Mesothelial cell of epicardium (in vitro differentiated cells): ENCODE results near the gene PIM3. TPM values are rescaled to one million over a fixed set of nuclear protein-coding genes. Genes with fewer than 3 reads are reported as not detected.
A peak's percentile ranks its signal among the peaks of the same experiment; 100 is the strongest.

Source experiments
- DNase-seq, 2 experiments: peaks; one replicate each; pipeline ENCODE4 v3.0.0; 2021; ENCODE audit warnings: low spot score in 2 of 2; ENCODE audit not compliant: unreplicated experiment in 2 of 2
- H3K27ac Mint-ChIP-seq: 2 replicates; pipeline ENCODE4 v1.8.0; 2021; ENCODE audit warnings: mixed read lengths
- H3K27me3 Mint-ChIP-seq: 2 replicates; pipeline ENCODE4 v1.8.0; 2021; ENCODE audit warnings: low read depth, mixed read lengths
- H3K36me3 Mint-ChIP-seq: 2 replicates; pipeline ENCODE4 v1.8.0; 2021; ENCODE audit warnings: mixed read lengths
- H3K4me1 Mint-ChIP-seq: 2 replicates; pipeline ENCODE4 v1.8.0; 2021; ENCODE audit warnings: mixed read lengths
- H3K4me3 Mint-ChIP-seq: 2 replicates; pipeline ENCODE4 v1.8.0; 2021; ENCODE audit warnings: mild to moderate bottlenecking, moderate library complexity, mixed read lengths
- H3K9me3 Mint-ChIP-seq: 2 replicates; pipeline ENCODE4 v1.8.0; 2021; ENCODE audit warnings: mixed read lengths
- total RNA-seq: library from RNA; stranded (reverse); gene quantifications from 3 replicates; pipeline ENCODE4 v1.2.1, GENCODE V29; 2021
- TF ChIP-seq, protein P1 (sequence below): fragments of 200-600 bp; sonication (generic); IDR thresholded peaks from one replicate; pipeline ENCODE4 v1.5.0; 2021; ENCODE audit warnings: antibody characterized with exemption; ENCODE audit not compliant: unreplicated experiment

Gene PIM3
- total RNA-seq, 1 donor from 2014 or later, result 59.8 TPM

DNA sequence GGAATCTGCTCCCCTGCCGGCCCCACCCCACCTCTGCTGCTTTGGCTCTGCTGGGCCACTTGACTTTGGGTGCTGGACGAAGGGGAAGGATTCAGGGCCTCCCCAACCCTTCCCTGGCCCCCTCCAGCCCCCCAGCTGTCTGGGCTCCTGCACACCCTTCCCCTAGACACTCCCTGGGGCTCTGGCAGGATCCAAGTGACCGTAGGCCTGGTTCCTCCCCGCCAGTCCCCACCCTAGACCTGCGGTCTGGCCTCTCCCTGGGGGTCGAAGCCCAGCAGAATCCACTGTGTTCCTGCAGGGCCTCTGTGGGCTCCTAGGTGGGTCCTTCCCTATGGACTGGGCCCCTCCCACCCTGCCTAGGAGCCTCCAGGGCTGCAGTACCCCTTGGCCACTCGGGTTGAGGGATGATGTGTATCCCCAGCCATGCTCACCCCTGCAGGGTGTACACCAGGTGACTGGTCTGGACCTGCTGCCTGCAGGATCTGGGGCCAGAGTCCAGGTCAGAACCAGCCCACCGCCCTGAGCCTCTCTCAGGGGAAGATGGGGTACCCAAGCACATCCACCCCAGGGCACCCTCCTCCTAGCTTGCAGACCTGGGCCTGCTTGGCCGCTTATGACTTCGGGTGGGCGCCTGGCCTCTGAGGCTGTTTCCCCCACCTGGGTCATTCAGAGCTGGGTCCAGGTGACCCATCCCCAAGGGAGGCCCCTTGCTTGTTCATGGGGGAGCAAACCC is 5.6 kb downstream of the PIM3 start:
- DNase-seq, result no peak
- TF ChIP-seq, protein P1, sequence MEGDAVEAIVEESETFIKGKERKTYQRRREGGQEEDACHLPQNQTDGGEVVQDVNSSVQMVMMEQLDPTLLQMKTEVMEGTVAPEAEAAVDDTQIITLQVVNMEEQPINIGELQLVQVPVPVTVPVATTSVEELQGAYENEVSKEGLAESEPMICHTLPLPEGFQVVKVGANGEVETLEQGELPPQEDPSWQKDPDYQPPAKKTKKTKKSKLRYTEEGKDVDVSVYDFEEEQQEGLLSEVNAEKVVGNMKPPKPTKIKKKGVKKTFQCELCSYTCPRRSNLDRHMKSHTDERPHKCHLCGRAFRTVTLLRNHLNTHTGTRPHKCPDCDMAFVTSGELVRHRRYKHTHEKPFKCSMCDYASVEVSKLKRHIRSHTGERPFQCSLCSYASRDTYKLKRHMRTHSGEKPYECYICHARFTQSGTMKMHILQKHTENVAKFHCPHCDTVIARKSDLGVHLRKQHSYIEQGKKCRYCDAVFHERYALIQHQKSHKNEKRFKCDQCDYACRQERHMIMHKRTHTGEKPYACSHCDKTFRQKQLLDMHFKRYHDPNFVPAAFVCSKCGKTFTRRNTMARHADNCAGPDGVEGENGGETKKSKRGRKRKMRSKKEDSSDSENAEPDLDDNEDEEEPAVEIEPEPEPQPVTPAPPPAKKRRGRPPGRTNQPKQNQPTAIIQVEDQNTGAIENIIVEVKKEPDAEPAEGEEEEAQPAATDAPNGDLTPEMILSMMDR, result no peak
- peaks cover 3% of the 10 kb centered on the region for H3K36me3 Mint-ChIP-seq
- H3K4me3 Mint-ChIP-seq, result no peak overlapping the region
- H3K27me3 Mint-ChIP-seq, result peaks cover 9% of the 10 kb centered on the region
- H3K4me1 Mint-ChIP-seq, result peaks cover 21% of the 10 kb centered on the region
- H3K27ac Mint-ChIP-seq, result no peak overlapping the region
- no peaks in the 10 kb centered on the region for H3K9me3 Mint-ChIP-seq

DNA sequence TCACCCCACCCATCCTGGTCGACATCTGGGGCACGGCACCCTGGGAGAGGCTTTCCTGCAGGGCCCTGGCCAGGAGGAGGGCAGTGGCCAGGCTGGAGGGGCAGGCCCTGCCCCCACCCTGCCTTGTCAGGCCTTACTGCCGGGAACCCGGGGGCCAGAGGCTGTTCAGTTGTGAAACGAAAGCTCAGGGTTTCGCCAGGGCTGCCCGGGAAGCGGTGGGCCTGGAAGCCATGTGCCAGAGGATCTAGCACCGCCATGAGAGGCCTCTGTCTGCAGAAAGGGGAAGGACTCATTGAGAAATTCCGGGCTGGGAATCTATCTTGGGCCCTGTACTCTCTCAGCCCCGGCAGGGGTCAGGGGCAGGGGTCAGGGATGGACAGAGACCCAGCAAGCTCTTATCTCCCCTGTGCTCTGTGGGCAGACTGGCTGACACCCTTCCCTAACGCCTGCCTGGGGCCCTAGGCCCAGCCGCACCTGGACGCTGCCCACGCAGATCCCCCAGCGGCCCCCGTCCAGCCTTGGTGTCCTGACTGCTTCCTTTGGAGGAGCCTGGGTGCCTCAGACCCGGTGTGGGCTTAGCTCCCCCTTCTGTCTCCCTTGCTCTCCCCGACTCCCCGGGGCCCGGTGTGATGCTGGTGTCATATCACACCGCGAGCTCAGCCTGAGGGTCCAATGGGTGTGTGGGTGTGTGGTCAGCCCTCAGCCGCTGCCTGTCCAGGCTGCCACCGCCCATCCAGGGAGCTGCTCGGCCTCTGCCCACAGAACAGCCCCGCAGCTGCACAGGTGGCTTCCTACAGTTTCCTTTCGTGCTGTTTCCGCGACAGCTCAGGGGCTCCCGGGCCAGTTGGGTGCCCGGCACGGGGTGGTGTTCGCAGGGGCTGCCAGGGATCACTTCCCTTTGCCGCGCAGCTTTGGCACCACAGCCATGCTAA is 6.5 kb downstream of the PIM3 start:
- H3K36me3 Mint-ChIP-seq, result peaks cover 3% of the 10 kb centered on the region
- H3K27me3 Mint-ChIP-seq, result peaks cover 9% of the 10 kb centered on the region
- no peak overlapping the region for H3K4me3 Mint-ChIP-seq
- H3K27ac Mint-ChIP-seq, result peak overlapping the region; percentile 50
- no peaks in the 10 kb centered on the region for H3K9me3 Mint-ChIP-seq
- TF ChIP-seq, protein P1, result no peak
- DNase-seq, result no peak
- peaks cover 21% of the 10 kb centered on the region for H3K4me1 Mint-ChIP-seq

DNA sequence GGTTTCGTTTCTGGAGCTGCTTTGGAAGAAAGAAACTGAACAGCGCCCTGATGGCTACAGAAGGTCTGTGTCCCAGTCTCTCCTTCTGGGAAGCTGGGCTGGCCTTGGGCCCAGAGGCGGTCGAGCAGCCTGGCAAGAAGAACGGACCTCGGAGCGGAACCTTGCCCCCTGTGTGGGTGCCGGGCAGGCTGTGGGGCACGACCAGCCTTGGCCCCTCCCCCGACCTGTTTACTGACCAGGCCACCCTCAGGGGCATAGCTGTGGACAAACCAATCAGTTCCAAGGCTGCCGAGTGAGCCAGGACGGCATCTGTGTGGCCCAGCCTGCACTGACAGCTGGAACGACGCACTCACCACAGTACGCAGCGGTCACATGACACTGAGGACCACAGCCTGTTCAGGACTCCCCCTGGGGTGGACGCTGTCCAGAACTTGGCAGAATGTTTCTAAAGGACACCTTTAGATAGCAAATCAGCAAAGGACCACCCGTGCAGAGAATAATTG is 7.2 kb downstream of the PIM3 start:
- Mint-ChIP-seq H3K4me3 (no peak overlapping the region), H3K27ac (peak overlapping the region; percentile 50), H3K9me3 (no peaks in the 10 kb centered on the region), H3K4me1 (peaks cover 19% of the 10 kb centered on the region), H3K36me3 (peaks cover 3% of the 10 kb centered on the region), H3K27me3 (peaks cover 9% of the 10 kb centered on the region)
- TF ChIP-seq, protein P1, result no peak
- DNase-seq, result no peak

DNA sequence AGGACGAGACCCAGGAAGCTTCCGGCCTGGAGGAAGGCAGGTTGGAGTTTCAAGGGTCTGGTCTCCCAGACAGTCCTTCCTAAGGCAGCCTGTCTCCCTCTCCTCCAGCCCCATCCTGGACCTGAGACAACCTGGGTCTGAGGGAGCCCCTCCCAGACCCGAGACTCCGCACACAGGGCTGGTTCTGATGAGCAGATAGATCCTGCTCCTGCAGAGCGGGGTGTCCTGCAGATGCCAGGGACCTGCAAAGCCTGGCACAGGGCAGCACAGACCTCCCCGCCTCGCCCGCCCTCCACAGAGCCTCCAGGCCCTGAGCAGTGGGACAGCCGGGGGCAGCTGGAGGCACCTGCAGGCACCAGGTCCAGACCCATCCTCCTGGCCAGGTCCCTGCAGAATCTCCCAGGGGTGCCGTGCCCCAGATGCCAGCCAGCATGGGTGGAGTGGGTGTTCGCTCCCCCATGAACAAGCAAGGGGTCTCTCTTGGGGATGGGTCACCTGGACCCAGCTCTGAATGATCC is 7.8 kb downstream of the PIM3 start:
- Mint-ChIP-seq H3K9me3 (no peaks in the 10 kb centered on the region), H3K4me3 (no peak overlapping the region), H3K27me3 (peaks cover 9% of the 10 kb centered on the region), H3K36me3 (peaks cover 3% of the 10 kb centered on the region), H3K27ac (no peak overlapping the region), H3K4me1 (peaks cover 17% of the 10 kb centered on the region)
- TF ChIP-seq, protein P1, result no peak
- no peak for DNase-seq

DNA sequence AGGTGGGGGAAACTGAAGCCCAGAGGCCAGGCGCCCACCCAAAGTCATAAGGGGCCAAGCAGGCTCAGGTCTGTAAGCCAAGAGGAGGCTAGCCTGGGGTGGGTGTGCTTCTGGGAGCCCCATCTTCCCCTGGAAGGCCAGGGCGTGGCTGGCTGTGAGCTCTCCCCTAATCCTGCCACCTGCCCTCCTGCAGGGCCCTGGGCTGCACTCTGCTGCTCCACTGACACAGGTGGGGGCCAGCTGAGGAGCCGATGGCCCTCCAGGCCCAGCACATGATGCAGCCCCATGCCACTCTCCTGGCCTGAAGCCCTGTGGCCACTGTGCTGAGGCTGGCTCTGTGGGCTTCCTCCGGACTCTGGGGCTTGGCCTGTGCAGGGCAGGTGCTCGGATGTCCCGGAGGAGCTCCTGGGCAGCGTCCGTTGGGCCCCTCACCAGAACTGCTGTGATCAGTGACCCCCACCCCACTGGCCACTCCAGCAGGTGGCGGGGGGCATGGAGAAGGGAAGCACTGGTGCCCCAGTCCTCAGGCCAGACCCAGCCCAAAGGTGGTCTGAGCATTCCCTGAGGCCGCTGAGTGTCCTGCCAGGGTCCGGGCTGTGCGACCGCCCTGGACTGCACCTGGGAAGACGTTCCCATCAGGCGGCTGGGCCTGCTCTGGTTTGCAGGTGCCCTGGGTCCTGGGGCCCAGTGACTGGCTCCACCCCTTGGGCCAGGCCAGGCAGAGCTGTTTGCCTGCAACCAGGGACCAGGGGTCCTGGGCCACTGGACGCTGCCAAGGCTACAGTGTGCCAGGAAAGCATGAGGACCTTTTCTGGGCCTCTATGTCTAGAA is 8.5 kb downstream of the PIM3 start:
- no peak overlapping the region for H3K4me3 Mint-ChIP-seq
- H3K9me3 Mint-ChIP-seq, result no peaks in the 10 kb centered on the region
- H3K27me3 Mint-ChIP-seq, result peaks cover 9% of the 10 kb centered on the region
- no peak overlapping the region for H3K27ac Mint-ChIP-seq
- H3K36me3 Mint-ChIP-seq, result no peaks in the 10 kb centered on the region
- TF ChIP-seq, protein P1, result no peak
- DNase-seq, result no peak
- H3K4me1 Mint-ChIP-seq, result peaks cover 11% of the 10 kb centered on the region
